A673 (cell line): ENCODE data around the gene AMOTL1. TPM values are rescaled to one million over a fixed set of nuclear protein-coding genes. Genes with fewer than 3 reads are reported as not detected.

ENCODE experiments used
- BruUV-seq: library from RNA; stranded (reverse); fragments of 400-500 nt; replicated peaks from 2 replicates; lab custom pipeline; 2021; lab: Mats Ljungman, UMichigan
- CTCF ChIA-PET: fragments of 300-600 bp; sonication (Branson Sonifier 250); formaldehyde crosslinking; loops from one replicate; lab custom pipeline; 2022; ENCODE audit warnings: antibody characterized with exemption; lab: Charles Lee
- POLR2A ChIA-PET: fragments of 300-600 bp; sonication (Branson Sonifier 250); formaldehyde crosslinking; loops from one replicate; lab custom pipeline; 2022; ENCODE audit warnings: antibody characterized with exemption; ENCODE audit not compliant: low non-redundant PET; lab: Charles Lee
- DNase-seq: peaks from one replicate; pipeline ENCODE4 v3.0.0-alpha.2; 2015; ENCODE audit warnings: low spot score
- H3K27ac ChIP-seq: fragments of 200-600 bp; sonication (generic); 2 replicates; pipeline ENCODE4 v1.5.1; 2016; ENCODE audit warnings: mixed run types, low read depth, mild to moderate bottlenecking, mixed read lengths, antibody characterized with exemption, low read length; ENCODE audit not compliant: poor library complexity, severe bottlenecking
- H3K27me3 ChIP-seq: fragments of 200-600 bp; sonication (generic); replicated peaks from 2 replicates; pipeline ENCODE4 v1.6.1; 2017; ENCODE audit warnings: mixed run types, low read depth, mild to moderate bottlenecking, mixed read lengths, antibody characterized with exemption, low read length; ENCODE audit not compliant: insufficient read depth, poor library complexity
- H3K36me3 ChIP-seq: fragments of 200-600 bp; sonication (generic); 2 replicates; pipeline ENCODE4 v1.6.1; 2016; ENCODE audit warnings: mixed run types, mild to moderate bottlenecking, mixed read lengths, antibody characterized with exemption, low read length; ENCODE audit not compliant: insufficient read depth, poor library complexity, severe bottlenecking
- H3K4me1 ChIP-seq: fragments of 200-600 bp; sonication (generic); 2 replicates; pipeline ENCODE4 v1.6.1; 2017; ENCODE audit warnings: mixed run types, mild to moderate bottlenecking, mixed read lengths, antibody characterized with exemption, low read length; ENCODE audit not compliant: insufficient read depth, poor library complexity, severe bottlenecking
- H3K4me3 ChIP-seq: fragments of 200-600 bp; sonication (generic); 2 replicates; pipeline ENCODE4 v1.5.1; 2016; ENCODE audit warnings: low read depth, mixed run types, mild to moderate bottlenecking, mixed read lengths, low read length; ENCODE audit not compliant: poor library complexity, severe bottlenecking
- H3K9me3 ChIP-seq: fragments of 200-600 bp; sonication (generic); 2 replicates; pipeline ENCODE4 v1.6.1; 2016; ENCODE audit warnings: mixed run types, low read depth, mild to moderate bottlenecking, mixed read lengths, antibody characterized with exemption, low read length; ENCODE audit not compliant: poor library complexity, severe bottlenecking
- CTCF ChIP-seq: fragments of 300-800, 200-600 bp; sonication (generic); conservative IDR thresholded peaks from 2 replicates; pipeline ENCODE4 v1.5.1; 2017; ENCODE audit warnings: low read depth, mild to moderate bottlenecking, antibody characterized with exemption, low read length, moderate library complexity, mixed read lengths
- EZH2 ChIP-seq: fragments of 200-600 bp; sonication (generic); IDR thresholded peaks from 2 replicates; pipeline ENCODE4 v1.6.1; 2017; ENCODE audit warnings: borderline replicate concordance, low read depth, mild to moderate bottlenecking, mixed read lengths, antibody characterized with exemption, low read length; ENCODE audit not compliant: poor library complexity, severe bottlenecking
- intact Hi-C: fragments of 100-400 bp; cut with micrococcal nuclease; formaldehyde crosslinking; loops from one replicate; pipeline ENCODE4 v1.10.0; 2022; ENCODE audit not compliant: unreplicated experiment
- total RNA-seq: library from RNA; stranded (reverse); gene quantifications from 2 replicates; pipeline ENCODE4 v1.2.3, GENCODE V29; 2021

AMOTL1 gene
- total RNA-seq, 1 experiment from 2014 or later: 68.5 TPM

- ChIA-PET CTCF (no interaction called here), POLR2A (interaction anchor here (0.6 kb wide), 1 partner anchor 360 kb away, joined by 3 read pairs; no protein-coding TSS in a partner anchor)
- DNase-seq: no peak
- Histone ChIP-seq H3K27me3 (no peaks in the 10 kb centered on the region), H3K9me3 (no peaks in the 10 kb centered on the region), H3K36me3 (no peaks in the 10 kb centered on the region), H3K4me3 (no peak overlapping the region), H3K4me1 (peaks cover 29% of the 10 kb centered on the region), H3K27ac (no peak overlapping the region)
- no TSS peak for BruUV-seq
- no peak for TF ChIP-seq CTCF
- no peak for TF ChIP-seq EZH2
- intact Hi-C loops: no loop called here
Observed at GRCh38 chr11:94738746-94739145, 29.4 kb upstream of the AMOTL1 start.

- CTCF ChIA-PET: interaction anchor here (0.5 to 0.6 kb wide), 2 partner anchors 224 to 1853 kb away, joined by 3 read pairs; no protein-coding TSS in a partner anchor
- H3K9me3 ChIP-seq: no peaks in the 10 kb centered on the region
- intact Hi-C loops: no loop called here
- no peaks in the 10 kb centered on the region for H3K36me3 ChIP-seq
- no TSS peak for BruUV-seq
- H3K27me3 ChIP-seq: no peaks in the 10 kb centered on the region
- peaks cover 23% of the 10 kb centered on the region for H3K4me1 ChIP-seq
- H3K27ac ChIP-seq: no peak overlapping the region
- no peak for DNase-seq
- POLR2A ChIA-PET: no interaction called here
- H3K4me3 ChIP-seq: no peak overlapping the region
- TF ChIP-seq EZH2 (no peak), CTCF (no peak)
Observed at GRCh38 chr11:94739331-94739730, 28.8 kb upstream of the AMOTL1 start.

GRCh38 chr11:94740083-94741021 is 27.8 kb upstream of the AMOTL1 start:
- ChIA-PET POLR2A (no interaction called here), CTCF (interaction anchor here (0.6 to 0.7 kb wide), 4 partner anchors 78 to 227 kb away, joined by 3 to 4 read pairs (median 3); no protein-coding TSS in a partner anchor)
- no peaks in the 10 kb centered on the region for H3K36me3 ChIP-seq
- DNase-seq: peak; percentile 82
- H3K27me3 ChIP-seq: no peaks in the 10 kb centered on the region
- H3K4me3 ChIP-seq: peak overlapping the region; percentile 66
- BruUV-seq: no TSS peak
- peaks cover 13% of the 10 kb centered on the region for H3K4me1 ChIP-seq
- intact Hi-C loops: no loop called here
- TF ChIP-seq CTCF: no peak
- TF ChIP-seq EZH2: no peak
- no peaks in the 10 kb centered on the region for H3K9me3 ChIP-seq
- H3K27ac ChIP-seq: no peak overlapping the region
